Adrenal gland (tissue), 12 donors: ENCODE results near the gene PACRG. TPM values are rescaled to one million over a fixed set of nuclear protein-coding genes. Genes with fewer than 3 reads are reported as not detected.

Experiments
- DNase-seq, 7 donors: peaks; one replicate each; pipeline ENCODE4 v3.0.0-alpha.2; 2019 to 2020
- H3K27ac ChIP-seq, 5 donors: fragments of 200-600 bp; sonication (generic) in 4 of 5; 1 replicate in 3 of 5; 2 replicates in 2 of 5; pipeline versions ENCODE4 v1.5.1 to v1.8.0; 2016 to 2020; ENCODE audit warnings: mild to moderate bottlenecking in 1 of 5
- H3K27me3 ChIP-seq: fragments of 200-600 bp; 2 replicates; pipeline ENCODE4 v1.8.0; 2021
- H3K36me3 ChIP-seq, 2 donors: fragments of 200-600 bp; replicated peaks in 1 of 2; 1 replicate in 1 of 2; 2 replicates in 1 of 2; pipeline versions ENCODE4 v1.5.1 to v1.8.0; 2018 to 2022
- H3K4me1 ChIP-seq, 2 donors: fragments of 200-600 bp; replicated peaks in 1 of 2; 1 replicate in 1 of 2; 2 replicates in 1 of 2; pipeline versions ENCODE4 v1.5.1 to v1.8.0; 2018 to 2021
- H3K4me3 ChIP-seq, 4 donors: fragments of 200-600 bp; sonication (generic) in 3 of 4; one replicate each; pipeline ENCODE4 v1.5.1; 2016 to 2018
- H3K9me3 ChIP-seq, 3 donors: fragments of 200-600 bp; sonication (generic) in 1 of 3; replicated peaks in 1 of 3; 1 replicate in 2 of 3; 2 replicates in 1 of 3; pipeline versions ENCODE4 v1.5.1 to v1.8.0; 2016 to 2021
- CTCF ChIP-seq, 6 experiments: fragments of 450-650 bp in 4 of 6; fragments of 200-600 bp in 2 of 6; sonication (generic) in 1 of 6; IDR thresholded peaks; 1 replicate in 5 of 6; 2 replicates in 1 of 6; pipeline versions ENCODE4 v1.5.1 to v1.8.0; 2016 to 2021; ENCODE audit warnings: antibody characterized with exemption in 6 of 6, mild to moderate bottlenecking in 2 of 6, moderate library complexity in 1 of 6
- POLR2A ChIP-seq, 2 donors: fragments of 450-650 bp; IDR thresholded peaks; one replicate each; pipeline ENCODE4 v1.6.1; 2017; ENCODE audit warnings: antibody characterized with exemption in 2 of 2, mild to moderate bottlenecking in 2 of 2, moderate library complexity in 1 of 2
- WGBS, 4 donors: extraction: QIAGEN DNeasy Blood & Tissue Kit in 2 of 4; methylation state at CpG; one replicate each; pipeline versions ENCODE4 v1.1.5 to v1.1.7; 2013 to 2017; 5-methylcytosine and 5-hydroxymethylcytosine counted together
- intact Hi-C, 2 donors: fragments of 100-400 bp; cut with DNase I; formaldehyde crosslinking; loops; one replicate each; pipeline versions ENCODE4 v1.14.1 to v1.15.0; 2022 to 2023
- polyA plus RNA-seq, 3 donors: library from polyadenylated mRNA; stranded (reverse); fragments of 200-250 nt in 2 of 3; fragments of 350-450 nt in 1 of 3; fragmentation: Illumina TruSeq in 1 of 3; extraction: RNeasy Lipid Tissue Mini Kit (QIAGEN cat#74804) in 1 of 3; gene quantifications; one replicate each; pipeline ENCODE4 v1.2.3, GENCODE V29; 2013 to 2014
- total RNA-seq, 9 donors: library from RNA; depleted of rRNA in 4 of 9; stranded (reverse); fragments of >200 nt in 4 of 9; fragments of 120-200 nt in 1 of 9; fragmentation: NEBNext Ultra II Directional in 1 of 9; extraction: Animal tissue kit (Norgen Biotek cat#: 25700) in 1 of 9; gene quantifications; one replicate each; pipeline versions ENCODE4 v1.1.0 to v1.2.4, GENCODE V29; 2013 to 2023
- donor health status: healthy with polysubstance abuse.
- donor health status: Bipolar disorder and iron deficiency.
- donor health status: DM: yes; HTN: yes; CAD: no.
- donor health status: DM: no; HTN: no; CAD: no.
- donor health status: DM: no; HTN: no; CAD: no.
- donor health status: DM: yes; HTN: yes; CAD: no.

Gene PACRG
- total and polyA plus RNA-seq, 12 donors = 0.18 to 6.1 (median 1.4) TPM

GRCh38 chr6:163198396-163198795 is 470.6 kb downstream of the PACRG start:
- Histone ChIP-seq H3K4me3 (no peak overlapping the region), H3K4me1 (no peaks in the 10 kb centered on the region), H3K27me3 (no peaks in the 10 kb centered on the region), H3K36me3 (no peaks in the 10 kb centered on the region), H3K27ac (no peak overlapping the region), H3K9me3 (no peaks in the 10 kb centered on the region)
- WGBS, 4 donors = 84 to 90% (median 86%) methylated on average over 6 of the region's 6 CpGs
- no peak for TF ChIP-seq POLR2A (IDR thresholded peaks at IDR 0.05)
- TF ChIP-seq CTCF (IDR thresholded peaks at IDR 0.05) = no peak
- intact Hi-C loops = no loop called here
- DNase-seq = no peak

- H3K36me3 ChIP-seq = no peaks in the 10 kb centered on the region
- TF ChIP-seq CTCF (IDR thresholded peaks at IDR 0.05) (no peak), POLR2A (IDR thresholded peaks at IDR 0.05) (no peak)
- WGBS, 4 donors = 84 to 89% (median 86%) methylated on average over 4 of the region's 4 CpGs
- H3K9me3 ChIP-seq = no peaks in the 10 kb centered on the region
- intact Hi-C loops = no loop called here
- H3K27ac ChIP-seq = no peak overlapping the region
- no peak overlapping the region for H3K4me3 ChIP-seq
- no peaks in the 10 kb centered on the region for H3K27me3 ChIP-seq
- no peak for DNase-seq
- H3K4me1 ChIP-seq = no peaks in the 10 kb centered on the region
These were observed 471.6 kb downstream of the PACRG start for GRCh38 chr6:163199371-163199770.

- H3K4me3 ChIP-seq = no peak overlapping the region
- no peak for TF ChIP-seq CTCF (IDR thresholded peaks at IDR 0.05)
- TF ChIP-seq POLR2A (IDR thresholded peaks at IDR 0.05) = no peak
- intact Hi-C loops = no loop called here
These were observed 472.5 kb downstream of the PACRG start for GRCh38 chr6:163200289-163200688.

GRCh38 chr6:163200694-163201093 is 472.9 kb downstream of the PACRG start:
- Histone ChIP-seq H3K4me3 (no peak overlapping the region), H3K36me3 (no peaks in the 10 kb centered on the region), H3K27me3 (no peaks in the 10 kb centered on the region), H3K9me3 (no peaks in the 10 kb centered on the region), H3K27ac (no peak overlapping the region), H3K4me1 (no peaks in the 10 kb centered on the region)
- WGBS, 4 donors = 87 to 96% (median 93%) methylated on average over 8 of the region's 8 CpGs
- intact Hi-C loops = no loop called here
- no peak for TF ChIP-seq POLR2A (IDR thresholded peaks at IDR 0.05)
- TF ChIP-seq CTCF (IDR thresholded peaks at IDR 0.05) = no peak
- DNase-seq = no peak

More at GRCh38 chr6:163200289-163200688, 472.5 kb downstream of the PACRG start:
- no peak overlapping the region for H3K27ac ChIP-seq
- H3K9me3 ChIP-seq = no peaks in the 10 kb centered on the region
- DNase-seq = no peak
- WGBS, 4 donors = 80 to 86% (median 81%) methylated on average over 11 of the region's 11 CpGs
- H3K4me1 ChIP-seq = no peaks in the 10 kb centered on the region
- H3K36me3 ChIP-seq = no peaks in the 10 kb centered on the region
- H3K27me3 ChIP-seq = no peaks in the 10 kb centered on the region
